Activated CD4-positive, alpha-beta T cell treated with anti-CD3 and anti-CD28 coated beads, Interleukin-2, amount 50 U/mL, for 24 hours (primary cell): Measurements from ENCODE around the gene DACT1.

Experiments used
- DNase-seq, 2 donors: peaks; one replicate each; pipeline ENCODE4 v3.0.0-alpha.2; 2020; ENCODE audit warnings: low read depth in 1 of 2, low spot score in 1 of 2

The DACT1 gene

GRCh38 chr14:58665773-58666500 lies 28.2 kb downstream of the DACT1 start:
- no peak for DNase-seq

GRCh38 chr14:58666737-58667136 lies 29.0 kb downstream of the DACT1 start:
- DNase-seq: no peak

DNA sequence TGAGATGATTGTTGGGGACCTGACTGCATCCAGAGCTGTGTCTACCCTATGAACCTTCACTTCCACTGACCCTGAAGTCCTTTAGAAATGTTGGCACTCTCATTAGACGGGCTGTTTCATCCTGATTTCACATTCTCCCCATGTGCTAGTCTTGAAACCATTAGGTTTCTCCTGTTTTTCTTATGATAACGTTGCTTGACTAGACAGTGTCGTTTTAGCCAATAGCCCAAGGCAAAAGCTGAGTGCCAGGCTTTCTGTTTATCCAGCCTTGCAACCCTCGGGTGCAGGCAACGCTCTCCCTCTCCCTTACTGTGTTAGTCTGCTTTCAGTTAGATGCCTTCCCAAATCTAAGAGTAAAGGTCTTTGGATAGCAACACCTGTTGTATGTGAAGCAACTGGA lies 30.1 kb downstream of the DACT1 start:
- no peak for DNase-seq

DNA sequence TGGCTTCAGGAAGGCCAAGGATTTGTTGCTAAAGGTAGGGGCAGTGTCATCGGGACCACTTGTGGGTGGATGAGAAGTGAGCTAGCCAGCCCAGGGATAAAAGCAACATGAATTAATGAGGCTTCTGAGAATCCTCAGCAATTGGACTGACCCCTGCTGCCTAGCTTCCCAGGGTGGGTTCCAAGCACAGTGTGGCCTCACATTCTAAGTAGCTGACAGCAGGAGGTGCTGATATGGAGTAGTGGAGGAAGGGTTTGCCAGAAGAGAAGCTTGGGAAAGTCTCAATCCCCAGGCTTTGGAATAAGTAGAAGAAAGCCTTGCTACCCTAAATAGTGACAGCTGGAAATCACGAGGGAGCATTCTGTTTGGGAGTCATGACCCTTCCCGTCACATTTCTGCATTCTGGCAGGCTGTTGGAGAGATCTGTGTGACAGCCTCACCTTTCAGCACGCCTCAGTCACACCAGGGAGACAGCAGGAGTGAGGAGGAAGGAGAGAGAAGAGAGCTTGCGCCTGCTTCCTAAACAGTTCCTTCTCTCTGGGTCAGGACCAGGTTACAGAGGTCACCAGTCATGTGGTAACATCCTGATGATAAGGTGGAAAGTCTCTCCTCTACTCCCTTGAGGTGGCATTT lies 31.2 kb downstream of the DACT1 start:
- no peak for DNase-seq

DNA sequence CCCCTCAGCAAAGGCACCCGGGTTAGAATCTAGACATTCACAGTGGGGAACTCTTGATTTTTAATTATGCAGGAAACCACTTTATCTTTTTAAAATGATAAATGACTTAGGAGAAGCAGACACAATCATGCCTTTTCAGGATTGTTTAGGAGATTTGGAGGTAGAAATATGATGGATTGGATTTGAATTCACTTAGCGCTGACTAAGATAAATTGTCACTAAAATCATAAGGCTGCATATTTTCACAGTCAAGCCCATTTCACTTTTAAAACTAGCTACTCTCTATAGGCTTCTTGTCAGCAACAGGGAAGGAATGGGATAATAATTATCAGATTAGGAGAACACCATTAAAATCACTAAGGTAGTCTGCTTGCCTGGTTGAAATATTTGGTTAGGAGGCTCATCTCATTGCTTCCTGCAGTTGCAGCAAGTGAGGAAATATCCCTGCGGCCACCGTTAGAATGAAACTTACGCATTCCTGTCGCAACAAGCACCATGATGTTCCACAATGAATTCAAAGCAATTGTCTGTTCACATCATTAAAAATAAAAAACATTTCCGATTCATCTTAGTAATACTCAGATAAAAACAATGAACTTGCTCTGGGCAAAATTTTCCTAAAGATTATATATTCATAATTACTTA lies 31.9 kb downstream of the DACT1 start:
- DNase-seq: no peak

DNA sequence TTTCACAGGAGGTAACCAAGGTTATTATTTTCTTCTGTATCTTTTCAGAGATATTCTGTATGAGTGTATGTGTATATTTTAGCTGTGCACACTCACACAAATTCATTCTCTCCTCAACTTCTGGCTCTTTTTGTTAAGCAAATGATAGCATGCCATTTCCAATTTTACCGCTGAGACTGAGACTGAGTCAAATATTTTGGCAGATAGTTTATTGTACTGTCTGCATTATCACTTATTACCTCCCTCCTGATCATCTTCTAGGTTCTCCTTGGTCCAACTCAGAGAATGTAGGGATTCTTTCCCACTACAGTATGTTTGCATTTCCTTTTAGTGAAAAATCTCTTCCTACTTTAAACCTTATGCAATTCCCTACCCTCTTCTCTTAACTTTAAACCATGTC lies 33.3 kb downstream of the DACT1 start:
- DNase-seq: no peak

DNA sequence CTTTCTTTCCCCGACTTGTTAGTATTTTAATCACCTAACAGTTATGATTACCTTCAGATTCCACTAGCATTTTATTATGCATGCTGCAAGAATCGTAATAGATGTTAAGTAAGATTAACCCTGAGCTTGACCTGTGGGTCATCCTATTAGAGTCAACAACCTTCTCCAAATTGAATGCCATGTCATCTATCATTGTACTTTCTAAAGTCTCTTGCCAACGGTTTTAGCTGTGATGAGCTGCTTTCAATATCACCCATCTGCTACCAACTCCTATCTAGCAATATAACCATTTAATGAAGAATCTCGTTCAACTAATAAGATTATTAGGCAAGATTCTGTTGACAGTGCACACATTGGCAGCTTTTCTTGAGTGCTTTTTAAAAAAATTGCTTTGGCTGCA lies 33.7 kb downstream of the DACT1 start:
- DNase-seq: no peak

GRCh38 chr14:58673722-58674121 lies 36.0 kb downstream of the DACT1 start:
- DNase-seq: no peak

- DNase-seq: no peak
These were observed 39.2 kb downstream of the DACT1 start for GRCh38 chr14:58677001-58677400.

- no peak for DNase-seq
These were observed 39.8 kb downstream of the DACT1 start for GRCh38 chr14:58677517-58677916.

DNA sequence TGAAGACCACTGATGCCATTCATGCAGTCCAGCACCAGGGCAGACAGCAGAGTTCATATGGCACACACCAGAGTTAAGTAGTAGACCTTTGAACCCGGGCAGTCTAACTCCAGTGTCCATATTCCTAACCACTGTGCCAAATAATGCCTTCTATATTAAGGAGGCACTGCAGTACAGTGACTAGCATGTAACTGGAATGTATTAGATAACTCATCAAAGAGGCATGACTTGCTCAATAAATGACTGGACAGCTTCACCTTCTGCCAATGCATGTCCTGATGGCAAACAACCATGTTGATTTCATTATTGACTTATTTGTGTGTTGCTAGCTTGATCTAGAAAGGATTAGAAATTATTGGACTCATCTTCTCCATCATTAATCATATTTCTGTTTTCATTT lies 40.2 kb downstream of the DACT1 start:
- DNase-seq: no peak

- DNase-seq: no peak
These were observed 42.9 kb downstream of the DACT1 start for GRCh38 chr14:58680698-58681097.

DNA sequence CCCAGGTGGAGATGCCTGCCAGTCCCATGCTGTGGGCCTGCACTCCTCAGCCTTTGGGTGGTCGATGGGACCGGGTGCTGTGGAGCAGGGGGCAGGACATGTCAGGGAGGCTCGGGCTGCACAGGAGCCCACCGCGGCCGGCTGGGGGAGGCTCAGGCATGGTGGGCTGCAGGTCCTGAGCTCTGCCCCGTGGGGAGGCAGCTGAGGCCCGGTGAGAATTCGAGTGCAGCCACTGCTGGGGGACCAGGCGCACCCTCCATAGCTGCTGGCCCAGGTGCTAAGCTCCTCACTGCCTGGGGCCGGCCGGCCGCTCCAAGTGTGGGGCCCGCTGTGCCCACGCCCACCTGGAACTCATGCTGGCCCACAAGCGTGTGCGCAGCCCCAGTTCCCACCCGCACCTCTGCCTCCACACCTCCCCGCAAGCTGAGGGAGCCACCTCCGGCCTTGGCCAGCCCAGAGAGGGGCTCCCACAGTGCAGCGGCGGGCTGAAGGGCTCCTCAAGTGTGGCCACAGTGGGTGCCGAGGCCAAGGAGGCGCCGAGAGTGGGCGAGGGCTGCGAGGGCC lies 49.6 kb downstream of the DACT1 start:
- DNase-seq: no peak

DNA sequence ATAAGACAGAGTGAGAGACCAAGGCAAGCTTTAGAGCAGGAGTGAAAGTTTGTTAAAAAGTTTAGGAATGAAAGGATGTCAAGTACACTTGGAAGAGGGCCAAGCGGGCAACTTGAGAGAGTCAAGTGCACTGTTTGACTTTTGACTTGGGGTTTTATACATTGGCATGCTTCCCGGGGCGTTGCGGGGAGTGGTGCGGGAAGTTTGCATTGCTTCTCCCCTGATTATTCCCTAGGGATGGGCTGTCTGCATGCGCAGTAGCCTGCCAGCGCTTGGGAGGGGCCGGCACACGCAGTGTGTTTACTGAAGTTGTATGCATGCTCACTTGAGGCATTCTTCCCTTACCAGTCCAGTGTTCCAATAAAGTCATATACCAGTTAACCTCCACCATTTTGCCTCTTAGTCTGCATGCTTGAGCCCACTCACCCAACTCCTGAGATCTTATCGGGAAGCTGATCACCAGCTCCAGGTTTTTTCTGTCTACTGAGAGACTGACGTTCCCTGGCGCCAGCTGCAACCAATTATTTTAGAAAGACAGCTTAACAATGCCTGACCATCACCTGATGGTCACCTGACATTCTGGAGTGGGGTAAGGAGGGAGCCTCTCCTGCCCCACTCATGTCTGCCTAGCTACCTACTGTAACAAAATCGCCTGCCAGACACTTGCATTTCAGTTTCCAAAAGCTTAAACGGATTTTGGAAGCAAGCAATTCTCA lies 53.2 kb downstream of the DACT1 start:
- no peak for DNase-seq

DNA sequence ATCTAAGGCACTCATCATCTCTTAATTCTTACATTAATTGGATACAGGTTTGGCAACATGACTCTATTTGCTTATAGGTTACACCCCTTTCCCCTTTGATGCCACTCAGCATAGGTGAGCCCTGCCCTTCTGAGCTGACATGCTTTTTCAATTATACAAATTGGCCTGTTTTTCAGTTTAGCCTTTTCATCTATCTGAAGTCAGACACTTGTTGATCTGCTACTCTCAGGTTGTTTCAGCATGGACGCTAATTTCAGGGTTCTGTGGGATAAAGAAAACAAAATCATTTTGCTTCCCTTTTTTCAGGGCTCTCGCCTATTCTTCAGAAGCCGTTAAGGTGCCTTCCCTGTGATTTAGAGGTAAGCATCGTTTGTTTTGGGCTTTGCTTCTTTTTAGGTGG lies 55.3 kb downstream of the DACT1 start:
- DNase-seq: no peak

- no peak for DNase-seq
These were observed 57.8 kb downstream of the DACT1 start for GRCh38 chr14:58695514-58695913.

DNA sequence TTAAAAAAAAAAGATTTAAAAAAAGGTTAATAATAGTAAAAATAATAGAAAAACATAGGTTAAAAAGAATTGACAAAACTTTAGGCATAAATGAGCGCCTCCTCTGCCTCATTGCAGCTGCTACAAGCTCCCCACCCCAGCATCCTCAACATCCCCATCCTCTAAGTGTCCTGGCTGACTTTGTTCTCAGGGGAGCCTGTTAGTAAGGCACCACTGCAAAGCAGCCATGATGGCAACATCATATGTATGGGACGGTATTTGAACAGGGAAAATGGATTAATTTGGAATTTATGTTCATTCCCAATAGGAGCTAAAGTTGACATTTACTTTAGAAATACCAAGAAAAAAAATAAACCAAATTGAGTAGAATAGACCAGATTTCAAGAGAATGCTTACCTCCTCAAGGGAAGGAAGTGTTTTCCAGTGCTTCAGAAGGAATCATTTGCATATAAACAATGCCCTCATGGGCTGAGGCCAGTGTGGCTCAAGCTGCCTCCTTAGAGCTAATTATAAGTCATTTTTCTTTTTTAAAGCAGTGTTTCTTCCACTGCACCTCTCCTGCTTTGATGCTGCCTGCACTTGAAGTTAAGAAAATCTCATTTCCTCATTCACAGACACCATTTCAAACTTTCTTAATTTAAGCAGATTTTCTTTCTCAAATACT lies 59.6 kb downstream of the DACT1 start:
- no peak for DNase-seq
